NOMO-1 (cell line): ENCODE results near the gene PTPRO.

ENCODE experiments used
- DNase-seq, 2 experiments: peaks; one replicate each; lab custom pipeline; 2025; ENCODE audit not compliant: unreplicated experiment in 2 of 2; lab: John Stamatoyannopoulos, UW

The PTPRO gene

GRCh38 chr12:15443611-15444010 is 121.3 kb downstream of the PTPRO start:
- DNase-seq = no peak

GRCh38 chr12:15444523-15444922 is 122.2 kb downstream of the PTPRO start:
- DNase-seq = no peak

GRCh38 chr12:15446807-15447206 is 124.5 kb downstream of the PTPRO start:
- DNase-seq = no peak

GRCh38 chr12:15453613-15454012 is 131.3 kb downstream of the PTPRO start:
- peak; percentile 47 to 83 for DNase-seq

GRCh38 chr12:15458008-15458407 is 135.7 kb downstream of the PTPRO start:
- DNase-seq = no peak

- no peak for DNase-seq
Observed at GRCh38 chr12:15468911-15469310, 146.6 kb downstream of the PTPRO start.

GRCh38 chr12:15469356-15469755 is 147.0 kb downstream of the PTPRO start:
- no peak for DNase-seq

- DNase-seq = no peak
Observed at GRCh38 chr12:15472036-15472435, 149.7 kb downstream of the PTPRO start.

- no peak for DNase-seq
Observed at GRCh38 chr12:15474766-15475165, 152.5 kb downstream of the PTPRO start.

GRCh38 chr12:15477761-15478160 is 155.5 kb downstream of the PTPRO start:
- DNase-seq = no peak

GRCh38 chr12:15481846-15482245 is 159.5 kb downstream of the PTPRO start:
- no peak for DNase-seq

- no peak for DNase-seq
Observed at GRCh38 chr12:15485466-15485865, 163.2 kb downstream of the PTPRO start.

- DNase-seq = no peak
Observed at GRCh38 chr12:15486859-15487258, 164.6 kb downstream of the PTPRO start.

GRCh38 chr12:15488481-15488880 is 166.2 kb downstream of the PTPRO start:
- no peak for DNase-seq

GRCh38 chr12:15494329-15495046 is 172.2 kb downstream of the PTPRO start:
- DNase-seq = peak in 1 of 2 experiments; percentile 70

- DNase-seq = no peak
Observed at GRCh38 chr12:15495746-15496145, 173.4 kb downstream of the PTPRO start.

- DNase-seq = no peak
Observed at GRCh38 chr12:15496738-15497137, 174.4 kb downstream of the PTPRO start.

GRCh38 chr12:15497671-15498292 is 175.5 kb downstream of the PTPRO start:
- peak in 1 of 2 experiments; percentile 13 for DNase-seq

GRCh38 chr12:15502211-15502610 is 179.9 kb downstream of the PTPRO start:
- DNase-seq = no peak

- DNase-seq = no peak
Observed at GRCh38 chr12:15505616-15506015, 183.3 kb downstream of the PTPRO start.

- DNase-seq = no peak
Observed at GRCh38 chr12:15515010-15515409, 192.7 kb downstream of the PTPRO start.

GRCh38 chr12:15520083-15520482 is 197.8 kb downstream of the PTPRO start:
- no peak for DNase-seq
